ENCODE measurements around the gene BOLA3. TPM values are rescaled to one million over a fixed set of nuclear protein-coding genes. Genes with fewer than 3 reads are reported as not detected.

BOLA3 gene
- total RNA-seq, 1 experiment from 2014 or later: 30.4 TPM

DNA sequence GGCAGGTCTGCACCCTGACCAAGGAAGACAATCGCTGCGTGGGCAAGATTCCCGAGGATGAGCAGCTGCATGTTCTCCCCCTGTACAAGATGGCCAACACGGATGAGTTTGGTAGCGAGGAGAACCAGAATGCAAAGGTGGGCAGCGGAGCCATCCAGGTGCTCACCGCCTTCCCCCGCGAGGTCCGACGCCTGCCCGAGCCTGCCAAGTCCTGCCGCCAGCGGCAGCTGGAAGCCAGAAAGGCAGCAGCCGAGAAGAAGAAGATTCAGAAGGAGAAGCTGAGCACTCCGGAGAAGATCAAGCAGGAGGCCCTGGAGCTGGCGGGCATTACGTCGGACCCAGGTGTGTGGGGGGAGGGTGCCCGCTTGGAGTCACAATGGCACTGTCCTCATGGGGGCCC, 48.4 kb downstream of the BOLA3 start:
- BruUV-seq (replicated peaks): no TSS peak
- CTCF ChIA-PET: interaction anchor here (0.6 kb wide), 1 partner anchor 16 kb away, joined by 9 read pairs; no protein-coding TSS in a partner anchor

DNA sequence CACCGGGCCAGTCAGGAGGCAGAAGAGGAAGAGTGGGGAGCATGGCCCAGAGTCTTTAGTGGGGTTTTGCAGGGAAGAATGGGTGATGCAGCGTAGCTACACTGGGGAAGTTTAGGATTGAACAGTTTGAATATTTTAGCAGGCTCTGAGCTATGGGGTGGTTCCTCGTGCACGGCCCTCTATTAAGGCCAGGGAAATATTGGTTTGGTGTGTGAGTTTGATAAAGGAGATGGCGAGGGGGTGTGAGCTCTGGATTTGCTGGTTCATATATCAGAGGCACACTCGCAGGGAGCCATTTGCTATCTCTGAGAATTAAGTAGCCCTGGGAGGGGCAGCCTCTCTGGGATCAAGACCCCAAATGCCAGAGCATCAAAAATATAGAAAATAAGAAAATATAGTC, 50.1 kb downstream of the BOLA3 start:
- Histone ChIP-seq H4K20me1 (ENCODE audit: insufficient read depth) (no peaks in the 10 kb centered on the region), H3K27me3 (ENCODE audit: insufficient read depth, low read depth) (no peaks in the 10 kb centered on the region), H3K9me2 (ENCODE audit: insufficient read depth) (no peaks in the 10 kb centered on the region), H3K36me3 (ENCODE audit: low read depth) (0 out of 2 replicates have a peak, but pooled peaks cover 8% of the 10 kb centered on the region), H3K79me2 (ENCODE audit: low read depth) (no peaks in the 10 kb centered on the region), H3K4me1 (replicated peaks; ENCODE audit: insufficient read depth) (no peaks in the 10 kb centered on the region), H3K4me2 (no peak overlapping the region), H3K27ac (no peak overlapping the region), H3K4me3 (no peak overlapping the region), H2AFZ (no peak overlapping the region), H3F3A (ENCODE audit: insufficient read depth, low read depth) (no peaks in the 10 kb centered on the region), H3K9me3 (ENCODE audit: insufficient read depth, low read depth) (no peaks in the 10 kb centered on the region)
- BruUV-seq (replicated peaks): no TSS peak
- TF ChIP-seq, protein P1, sequence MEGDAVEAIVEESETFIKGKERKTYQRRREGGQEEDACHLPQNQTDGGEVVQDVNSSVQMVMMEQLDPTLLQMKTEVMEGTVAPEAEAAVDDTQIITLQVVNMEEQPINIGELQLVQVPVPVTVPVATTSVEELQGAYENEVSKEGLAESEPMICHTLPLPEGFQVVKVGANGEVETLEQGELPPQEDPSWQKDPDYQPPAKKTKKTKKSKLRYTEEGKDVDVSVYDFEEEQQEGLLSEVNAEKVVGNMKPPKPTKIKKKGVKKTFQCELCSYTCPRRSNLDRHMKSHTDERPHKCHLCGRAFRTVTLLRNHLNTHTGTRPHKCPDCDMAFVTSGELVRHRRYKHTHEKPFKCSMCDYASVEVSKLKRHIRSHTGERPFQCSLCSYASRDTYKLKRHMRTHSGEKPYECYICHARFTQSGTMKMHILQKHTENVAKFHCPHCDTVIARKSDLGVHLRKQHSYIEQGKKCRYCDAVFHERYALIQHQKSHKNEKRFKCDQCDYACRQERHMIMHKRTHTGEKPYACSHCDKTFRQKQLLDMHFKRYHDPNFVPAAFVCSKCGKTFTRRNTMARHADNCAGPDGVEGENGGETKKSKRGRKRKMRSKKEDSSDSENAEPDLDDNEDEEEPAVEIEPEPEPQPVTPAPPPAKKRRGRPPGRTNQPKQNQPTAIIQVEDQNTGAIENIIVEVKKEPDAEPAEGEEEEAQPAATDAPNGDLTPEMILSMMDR (conservative IDR thresholded peaks at IDR 0.05): no peak
- TF ChIP-seq EZH2 (IDR thresholded peaks at IDR 0.05; ENCODE audit: low read depth): no peak
- ChIA-PET POLR2A (ENCODE audit: unreplicated experiment) (no interaction called here), CTCF (no interaction called here)
- DNase-seq: no peak
- intact Hi-C loops (cut with micrococcal nuclease; ENCODE audit: unreplicated experiment): no loop called here

More for the DNA sequence above, 48.4 kb downstream of the BOLA3 start:
- Histone ChIP-seq H3F3A (ENCODE audit: insufficient read depth, low read depth) (no peaks in the 10 kb centered on the region), H3K4me2 (no peak overlapping the region), H3K9me2 (ENCODE audit: insufficient read depth) (no peaks in the 10 kb centered on the region), H2AFZ (no peak overlapping the region), H3K27me3 (ENCODE audit: insufficient read depth, low read depth) (no peaks in the 10 kb centered on the region), H3K4me3 (no peak overlapping the region), H3K27ac (no peak overlapping the region), H3K9me3 (ENCODE audit: insufficient read depth, low read depth) (no peaks in the 10 kb centered on the region), H3K79me2 (ENCODE audit: low read depth) (no peaks in the 10 kb centered on the region), H3K36me3 (ENCODE audit: low read depth) (0 out of 2 replicates have a peak, but pooled peaks cover 8% of the 10 kb centered on the region), H4K20me1 (ENCODE audit: insufficient read depth) (0 out of 2 replicates have a peak, but pooled peaks cover 3% of the 10 kb centered on the region), H3K4me1 (replicated peaks; ENCODE audit: insufficient read depth) (no peaks in the 10 kb centered on the region)
- TF ChIP-seq, protein P1 (conservative IDR thresholded peaks at IDR 0.05): no peak
- intact Hi-C loops (cut with micrococcal nuclease; ENCODE audit: unreplicated experiment): no loop called here
- DNase-seq: no peak
- POLR2A ChIA-PET (ENCODE audit: unreplicated experiment): no interaction called here

DNA sequence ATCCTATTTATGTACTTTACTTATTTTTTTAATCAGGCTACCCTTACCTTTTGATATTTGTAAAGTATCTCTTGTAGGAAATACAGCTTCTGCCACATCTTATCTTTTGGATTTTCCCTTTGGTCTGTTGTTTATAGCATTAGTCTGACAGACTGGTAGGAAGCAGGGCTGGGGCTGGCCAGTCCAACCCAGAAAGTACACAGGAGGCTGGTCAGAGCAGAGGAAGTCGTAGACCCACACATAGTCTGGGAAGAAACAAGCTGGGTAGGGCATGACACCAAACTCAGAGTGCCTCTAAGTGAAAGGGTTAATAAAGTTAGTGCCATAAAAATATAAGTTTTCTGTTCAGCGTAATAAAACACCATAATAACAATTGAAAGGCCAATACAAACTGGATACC, 51.7 kb downstream of the BOLA3 start:
- no peak overlapping the region for H3K27ac ChIP-seq
- TF ChIP-seq EZH2 (IDR thresholded peaks at IDR 0.05; ENCODE audit: low read depth): no peak
- TF ChIP-seq, protein P1 (conservative IDR thresholded peaks at IDR 0.05): no peak

More for the DNA sequence above, 51.7 kb downstream of the BOLA3 start:
- H3K27me3 ChIP-seq (ENCODE audit: insufficient read depth, low read depth): no peaks in the 10 kb centered on the region
- BruUV-seq (replicated peaks): no TSS peak
- H2AFZ ChIP-seq: no peak overlapping the region
- no peak overlapping the region for H3K4me3 ChIP-seq
- no peak for DNase-seq
- no peaks in the 10 kb centered on the region for H3K4me1 ChIP-seq (replicated peaks; ENCODE audit: insufficient read depth)
- peaks cover 8% of the 10 kb centered on the region; the same call in 1 of the 2 replicates for H3K36me3 ChIP-seq (ENCODE audit: low read depth)
- ChIA-PET POLR2A (ENCODE audit: unreplicated experiment) (no interaction called here), CTCF (no interaction called here)
- no peaks in the 10 kb centered on the region for H3F3A ChIP-seq (ENCODE audit: insufficient read depth, low read depth)
- no peaks in the 10 kb centered on the region for H3K9me2 ChIP-seq (ENCODE audit: insufficient read depth)
- intact Hi-C loops (cut with micrococcal nuclease; ENCODE audit: unreplicated experiment): no loop called here
- H3K79me2 ChIP-seq (ENCODE audit: low read depth): no peaks in the 10 kb centered on the region
- H4K20me1 ChIP-seq (ENCODE audit: insufficient read depth): 0 out of 2 replicates have a peak, but pooled peaks cover 3% of the 10 kb centered on the region
- H3K4me2 ChIP-seq: no peak overlapping the region
- no peaks in the 10 kb centered on the region for H3K9me3 ChIP-seq (ENCODE audit: insufficient read depth, low read depth)
